Measurements from ENCODE around the gene MEIS2.
A peak's percentile ranks its signal among the peaks of the same experiment; 100 is the strongest.

MEIS2 gene

DNA sequence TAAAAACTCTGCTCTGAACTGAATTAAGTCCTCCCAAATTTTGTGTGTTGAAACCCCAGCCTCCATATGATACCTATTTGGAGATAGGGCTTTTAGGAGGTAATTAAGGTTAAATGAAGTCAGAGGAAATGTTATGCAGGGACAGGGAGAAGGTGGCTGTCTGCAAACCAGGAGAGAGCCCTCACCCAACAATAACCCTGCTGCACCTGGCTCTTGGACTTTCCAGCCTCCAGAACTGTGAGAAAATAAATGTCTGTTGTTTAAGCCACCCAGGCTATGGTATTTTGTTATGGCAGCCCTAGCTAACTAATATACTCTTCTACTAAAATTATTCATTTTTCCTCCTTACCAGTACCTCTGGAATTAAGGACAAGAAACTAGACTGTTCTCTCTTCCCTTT is 79.5 kb downstream of the MEIS2 start:
- no peak overlapping the region for H3K9ac ChIP-seq (ENCODE audit: low read length in 2 of 2)
- H3K9me3 ChIP-seq (ENCODE audit: control insufficient read depth in 2 of 2, low read length in 2 of 2): no peaks in the 10 kb centered on the region
- H3K36me3 ChIP-seq (ENCODE audit: control insufficient read depth in 2 of 2, insufficient read depth in 2 of 2, low read length in 2 of 2): no peaks in the 10 kb centered on the region
- H3K4me3 ChIP-seq (ENCODE audit: low read length in 2 of 2): no peak overlapping the region
- H3K4me1 ChIP-seq (ENCODE audit: control insufficient read depth, insufficient read depth, low read length): peaks cover 40% of the 10 kb centered on the region
- no peaks in the 10 kb centered on the region for H3K27me3 ChIP-seq (ENCODE audit: control insufficient read depth in 1 of 2, insufficient read depth in 2 of 2, low read length in 2 of 2)
- peak overlapping the region; percentile 89 for H3K27ac ChIP-seq (ENCODE audit: low read length)

DNA sequence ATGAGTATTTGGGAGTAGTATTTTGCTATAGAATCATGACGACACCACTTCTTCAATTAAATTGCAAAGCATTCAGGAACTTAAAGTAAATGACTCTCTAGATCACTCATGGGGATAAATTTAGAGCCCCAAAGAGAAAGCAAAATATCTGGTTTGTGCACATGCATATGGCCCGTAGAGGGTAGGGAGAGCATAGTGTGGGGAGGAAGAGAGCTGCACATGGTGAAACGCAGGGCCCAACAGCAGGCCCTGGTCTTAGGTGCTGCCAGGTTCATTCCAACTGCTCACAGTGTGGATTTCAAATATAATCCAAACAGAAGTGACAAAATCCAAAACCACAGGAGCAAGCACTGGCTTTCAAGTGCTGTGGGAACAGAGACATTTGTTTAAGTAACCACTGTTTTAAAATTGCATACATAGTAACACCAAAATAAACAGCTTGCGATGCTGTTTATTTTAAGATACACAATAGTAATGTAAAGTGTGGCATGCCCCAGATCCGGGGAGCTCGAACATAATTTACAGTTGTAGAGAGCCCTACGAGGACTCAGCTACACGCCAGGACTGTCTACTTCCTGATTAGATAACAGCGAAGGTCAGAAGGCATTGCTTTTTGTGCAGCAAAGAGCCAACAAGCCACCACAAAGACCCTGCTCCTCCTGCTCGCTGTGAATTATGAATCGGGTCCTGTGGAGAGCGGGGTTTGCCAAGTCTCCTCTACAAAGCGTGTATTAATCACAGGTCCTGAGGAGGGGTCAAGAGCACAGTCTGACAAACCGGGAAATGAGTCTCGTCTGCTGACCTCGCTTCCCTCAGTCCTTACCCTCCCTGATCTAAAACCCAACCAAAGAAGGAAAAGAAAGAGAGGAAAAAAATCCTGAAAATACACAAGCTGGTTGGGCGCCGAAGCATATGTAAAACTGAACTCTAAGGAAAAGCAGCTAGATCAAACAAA is 80.6 kb downstream of the MEIS2 start:
- H3K4me1 ChIP-seq (ENCODE audit: control insufficient read depth, insufficient read depth, low read length): peaks cover 40% of the 10 kb centered on the region
- H3K27ac ChIP-seq (ENCODE audit: low read length): peak overlapping the region; percentile 89
- H3K27me3 ChIP-seq (ENCODE audit: control insufficient read depth in 1 of 2, insufficient read depth in 2 of 2, low read length in 2 of 2): no peaks in the 10 kb centered on the region
- no peaks in the 10 kb centered on the region for H3K36me3 ChIP-seq (ENCODE audit: control insufficient read depth in 2 of 2, insufficient read depth in 2 of 2, low read length in 2 of 2)
- H3K9me3 ChIP-seq (ENCODE audit: control insufficient read depth in 2 of 2, low read length in 2 of 2): no peaks in the 10 kb centered on the region
- H3K4me3 ChIP-seq (ENCODE audit: low read length in 2 of 2): peak overlapping the region; percentile 34 to 64
- peak overlapping the region; percentile 36 for H3K9ac ChIP-seq (ENCODE audit: low read length in 2 of 2)

DNA sequence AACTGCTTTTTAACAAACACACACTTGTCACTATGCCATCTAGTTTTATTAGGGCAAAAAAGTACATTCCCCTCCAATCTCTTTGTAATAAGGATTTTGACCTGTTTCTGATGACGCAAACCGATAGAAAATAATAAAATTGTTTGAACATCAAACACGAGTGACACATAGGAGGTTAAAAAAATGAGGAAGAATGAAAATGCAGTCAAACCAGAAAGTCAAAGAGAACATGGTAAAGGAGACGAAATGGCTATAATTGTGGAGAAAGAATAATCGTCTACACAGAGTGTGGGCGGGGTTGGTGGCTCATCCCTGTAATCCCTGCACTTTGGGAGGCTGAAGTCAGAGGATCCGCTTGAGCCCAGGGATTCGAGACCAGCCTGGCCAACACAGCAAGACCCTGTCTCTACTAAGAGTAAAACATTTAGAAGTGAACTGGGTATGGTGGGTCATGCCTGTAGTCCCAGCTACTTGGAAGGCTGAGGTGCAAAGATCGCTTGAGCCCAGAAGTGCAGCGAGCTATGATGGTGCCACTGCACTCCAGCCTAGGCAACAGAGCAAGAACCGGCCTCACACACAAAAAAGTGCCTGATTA is 83.2 kb downstream of the MEIS2 start:
- Histone ChIP-seq H3K36me3 (ENCODE audit: control insufficient read depth in 2 of 2, insufficient read depth in 2 of 2, low read length in 2 of 2) (no peaks in the 10 kb centered on the region), H3K4me1 (ENCODE audit: control insufficient read depth, insufficient read depth, low read length) (peaks cover 38% of the 10 kb centered on the region), H3K27ac (ENCODE audit: low read length) (peak overlapping the region; percentile 77), H3K9ac (ENCODE audit: low read length in 2 of 2) (no peak overlapping the region), H3K4me3 (ENCODE audit: low read length in 2 of 2) (no peak overlapping the region), H3K27me3 (ENCODE audit: control insufficient read depth in 1 of 2, insufficient read depth in 2 of 2, low read length in 2 of 2) (no peaks in the 10 kb centered on the region), H3K9me3 (ENCODE audit: control insufficient read depth in 2 of 2, low read length in 2 of 2) (no peaks in the 10 kb centered on the region)

DNA sequence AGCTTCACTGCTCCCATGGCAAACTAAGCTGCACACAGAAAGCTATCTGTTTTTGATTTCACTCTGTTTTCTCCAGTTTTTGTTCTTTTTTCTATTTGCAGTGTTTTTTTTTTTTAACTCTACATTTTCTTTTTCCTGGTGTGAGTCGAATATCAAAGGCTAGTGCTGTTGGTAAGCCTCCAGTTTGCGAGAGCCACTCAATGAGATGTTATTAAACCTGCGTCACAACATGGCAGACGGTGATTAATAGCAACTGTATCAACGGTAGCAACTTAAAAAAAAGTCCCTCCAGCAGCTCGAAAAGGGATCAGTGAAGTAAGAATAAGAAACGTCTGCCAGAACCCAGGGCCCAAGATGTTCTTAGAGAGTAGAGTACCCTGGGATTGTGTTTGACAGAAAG is 84.1 kb downstream of the MEIS2 start:
- Histone ChIP-seq H3K4me1 (ENCODE audit: control insufficient read depth, insufficient read depth, low read length) (peaks cover 37% of the 10 kb centered on the region), H3K27me3 (ENCODE audit: control insufficient read depth in 1 of 2, insufficient read depth in 2 of 2, low read length in 2 of 2) (no peaks in the 10 kb centered on the region), H3K27ac (ENCODE audit: low read length) (peak overlapping the region; percentile 77), H3K4me3 (ENCODE audit: low read length in 2 of 2) (peak overlapping the region; percentile 1 to 26), H3K36me3 (ENCODE audit: control insufficient read depth in 2 of 2, insufficient read depth in 2 of 2, low read length in 2 of 2) (no peaks in the 10 kb centered on the region), H3K9me3 (ENCODE audit: control insufficient read depth in 2 of 2, low read length in 2 of 2) (no peaks in the 10 kb centered on the region), H3K9ac (ENCODE audit: low read length in 2 of 2) (peak overlapping the region in 1 of 2 donors; percentile 33)

DNA sequence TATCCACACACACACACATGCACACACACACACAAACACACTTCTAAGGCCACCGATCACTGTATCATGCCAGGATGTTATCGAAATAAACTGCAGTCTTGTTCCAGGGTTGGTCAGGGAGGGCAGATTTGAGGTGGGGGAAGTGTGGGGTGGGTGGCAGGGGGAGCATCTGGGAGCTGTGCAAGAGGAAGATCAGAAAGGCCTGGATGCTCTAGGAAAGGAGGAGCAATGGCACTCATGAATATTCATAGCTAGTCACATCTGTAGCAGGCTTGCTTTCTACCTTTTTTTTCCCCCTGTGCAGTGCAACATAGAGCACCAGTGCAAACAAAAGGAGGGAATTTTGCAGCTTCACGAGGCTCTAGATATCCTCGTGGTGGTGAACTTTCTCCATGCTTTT is 84.9 kb downstream of the MEIS2 start:
- Histone ChIP-seq H3K27me3 (ENCODE audit: control insufficient read depth in 1 of 2, insufficient read depth in 2 of 2, low read length in 2 of 2) (no peaks in the 10 kb centered on the region), H3K9ac (ENCODE audit: low read length in 2 of 2) (peak overlapping the region in 1 of 2 donors; percentile 33), H3K36me3 (ENCODE audit: control insufficient read depth in 2 of 2, insufficient read depth in 2 of 2, low read length in 2 of 2) (no peaks in the 10 kb centered on the region), H3K4me1 (ENCODE audit: control insufficient read depth, insufficient read depth, low read length) (peaks cover 32% of the 10 kb centered on the region), H3K9me3 (ENCODE audit: control insufficient read depth in 2 of 2, low read length in 2 of 2) (no peaks in the 10 kb centered on the region), H3K27ac (ENCODE audit: low read length) (peak overlapping the region; percentile 77), H3K4me3 (ENCODE audit: low read length in 2 of 2) (peak overlapping the region; percentile 26 to 57)

DNA sequence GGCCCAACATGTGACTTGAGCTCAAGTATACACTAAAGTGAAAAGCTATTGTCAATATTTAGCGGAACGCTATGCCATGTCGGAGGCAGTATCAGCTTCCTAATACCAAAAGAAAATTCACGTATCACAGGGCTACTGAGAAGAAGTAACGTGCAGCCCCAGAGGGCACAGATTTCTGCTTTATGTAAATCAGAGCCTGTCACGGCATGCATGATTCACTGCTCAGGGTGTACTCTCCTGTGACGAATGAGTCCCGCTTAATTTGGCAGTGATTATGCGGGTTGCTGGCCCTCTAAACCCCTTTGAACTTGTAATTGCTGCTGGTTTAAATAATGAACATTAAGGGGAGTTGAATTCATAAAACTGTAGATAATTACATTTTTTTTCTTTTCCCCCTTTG is 85.3 kb downstream of the MEIS2 start:
- peaks cover 27% of the 10 kb centered on the region for H3K4me1 ChIP-seq (ENCODE audit: control insufficient read depth, insufficient read depth, low read length)
- peak overlapping the region; percentile 77 for H3K27ac ChIP-seq (ENCODE audit: low read length)
- H3K4me3 ChIP-seq (ENCODE audit: low read length in 2 of 2): peak overlapping the region; percentile 26 to 57
- H3K9me3 ChIP-seq (ENCODE audit: control insufficient read depth in 2 of 2, low read length in 2 of 2): no peaks in the 10 kb centered on the region
- no peaks in the 10 kb centered on the region for H3K27me3 ChIP-seq (ENCODE audit: control insufficient read depth in 1 of 2, insufficient read depth in 2 of 2, low read length in 2 of 2)
- H3K9ac ChIP-seq (ENCODE audit: low read length in 2 of 2): peak overlapping the region in 1 of 2 donors; percentile 33
- H3K36me3 ChIP-seq (ENCODE audit: control insufficient read depth in 2 of 2, insufficient read depth in 2 of 2, low read length in 2 of 2): no peaks in the 10 kb centered on the region

DNA sequence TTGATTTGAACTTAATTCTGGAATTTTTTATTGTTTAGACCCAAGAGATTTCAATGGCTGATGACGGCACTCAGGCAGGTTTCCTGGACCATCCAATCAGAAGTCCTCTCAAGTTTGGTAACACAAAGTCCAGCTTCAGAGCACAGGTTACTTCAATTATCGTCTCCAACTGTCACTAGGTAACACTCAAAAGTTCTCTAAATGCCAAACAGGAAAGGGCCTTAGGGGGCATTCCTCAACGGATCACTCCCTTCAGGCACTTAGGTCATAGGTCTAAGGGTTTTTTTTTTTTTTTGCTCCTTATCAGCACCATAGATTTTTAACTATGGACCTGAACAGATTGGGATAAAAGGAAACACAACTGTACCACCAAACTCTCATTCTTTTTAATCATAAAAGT is 85.8 kb downstream of the MEIS2 start:
- H3K36me3 ChIP-seq (ENCODE audit: control insufficient read depth in 2 of 2, insufficient read depth in 2 of 2, low read length in 2 of 2): no peaks in the 10 kb centered on the region
- H3K27me3 ChIP-seq (ENCODE audit: control insufficient read depth in 1 of 2, insufficient read depth in 2 of 2, low read length in 2 of 2): no peaks in the 10 kb centered on the region
- H3K9me3 ChIP-seq (ENCODE audit: control insufficient read depth in 2 of 2, low read length in 2 of 2): no peaks in the 10 kb centered on the region
- H3K4me1 ChIP-seq (ENCODE audit: control insufficient read depth, insufficient read depth, low read length): peaks cover 23% of the 10 kb centered on the region
- peak overlapping the region; percentile 26 to 57 for H3K4me3 ChIP-seq (ENCODE audit: low read length in 2 of 2)
- H3K9ac ChIP-seq (ENCODE audit: low read length in 2 of 2): peak overlapping the region in 1 of 2 donors; percentile 33
- H3K27ac ChIP-seq (ENCODE audit: low read length): peak overlapping the region; percentile 77

DNA sequence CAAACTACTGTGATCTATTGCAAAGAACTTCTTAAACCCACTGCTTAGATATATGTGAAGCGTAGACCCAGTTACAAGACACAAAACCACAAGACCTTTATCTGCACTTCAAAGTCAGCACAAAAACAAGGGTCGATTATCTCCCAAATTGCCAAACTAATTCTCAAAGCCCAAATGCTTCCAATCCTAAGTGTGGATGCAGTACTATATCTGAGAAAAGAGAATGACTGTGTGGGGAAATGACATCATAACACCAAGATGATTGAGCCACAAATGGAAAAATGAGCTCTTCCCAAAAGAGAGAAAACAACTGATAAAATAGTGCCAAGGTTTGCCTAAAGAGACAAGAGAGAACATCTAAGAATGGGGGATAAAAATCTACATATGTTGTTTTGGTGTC is 86.2 kb downstream of the MEIS2 start:
- H3K27me3 ChIP-seq (ENCODE audit: control insufficient read depth in 1 of 2, insufficient read depth in 2 of 2, low read length in 2 of 2): no peaks in the 10 kb centered on the region
- peaks cover 20% of the 10 kb centered on the region for H3K4me1 ChIP-seq (ENCODE audit: control insufficient read depth, insufficient read depth, low read length)
- H3K9me3 ChIP-seq (ENCODE audit: control insufficient read depth in 2 of 2, low read length in 2 of 2): no peaks in the 10 kb centered on the region
- H3K36me3 ChIP-seq (ENCODE audit: control insufficient read depth in 2 of 2, insufficient read depth in 2 of 2, low read length in 2 of 2): no peaks in the 10 kb centered on the region
- peak overlapping the region; percentile 77 for H3K27ac ChIP-seq (ENCODE audit: low read length)
- H3K4me3 ChIP-seq (ENCODE audit: low read length in 2 of 2): no peak overlapping the region
- H3K9ac ChIP-seq (ENCODE audit: low read length in 2 of 2): no peak overlapping the region

DNA sequence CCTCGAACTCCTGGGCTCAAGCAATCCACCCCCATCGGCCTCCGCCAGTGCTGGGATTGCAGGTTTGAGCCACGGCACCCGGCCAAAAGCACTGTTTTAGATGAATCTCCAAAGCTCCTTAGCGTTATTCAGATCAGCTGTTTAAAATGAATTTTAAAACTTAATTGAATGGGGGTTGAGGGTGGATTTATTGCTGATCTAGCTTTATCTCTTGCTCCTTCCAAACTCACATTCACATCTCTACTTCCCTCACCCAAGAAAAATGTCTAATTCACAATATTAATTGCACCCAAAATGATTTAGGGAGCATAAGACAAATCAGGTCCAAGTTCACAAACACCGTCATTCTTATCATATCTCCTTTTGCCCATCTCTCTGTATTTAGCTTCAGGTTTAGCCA is 89.8 kb downstream of the MEIS2 start:
- no peak overlapping the region for H3K4me3 ChIP-seq (ENCODE audit: low read length in 2 of 2)
- H3K27me3 ChIP-seq (ENCODE audit: control insufficient read depth in 1 of 2, insufficient read depth in 2 of 2, low read length in 2 of 2): no peaks in the 10 kb centered on the region
- H3K36me3 ChIP-seq (ENCODE audit: control insufficient read depth in 2 of 2, insufficient read depth in 2 of 2, low read length in 2 of 2): no peaks in the 10 kb centered on the region
- H3K9me3 ChIP-seq (ENCODE audit: control insufficient read depth in 2 of 2, low read length in 2 of 2): no peaks in the 10 kb centered on the region
- no peaks in the 10 kb centered on the region for H3K4me1 ChIP-seq (ENCODE audit: control insufficient read depth, insufficient read depth, low read length)
- H3K9ac ChIP-seq (ENCODE audit: low read length in 2 of 2): no peak overlapping the region
- no peak overlapping the region for H3K27ac ChIP-seq (ENCODE audit: low read length)

DNA sequence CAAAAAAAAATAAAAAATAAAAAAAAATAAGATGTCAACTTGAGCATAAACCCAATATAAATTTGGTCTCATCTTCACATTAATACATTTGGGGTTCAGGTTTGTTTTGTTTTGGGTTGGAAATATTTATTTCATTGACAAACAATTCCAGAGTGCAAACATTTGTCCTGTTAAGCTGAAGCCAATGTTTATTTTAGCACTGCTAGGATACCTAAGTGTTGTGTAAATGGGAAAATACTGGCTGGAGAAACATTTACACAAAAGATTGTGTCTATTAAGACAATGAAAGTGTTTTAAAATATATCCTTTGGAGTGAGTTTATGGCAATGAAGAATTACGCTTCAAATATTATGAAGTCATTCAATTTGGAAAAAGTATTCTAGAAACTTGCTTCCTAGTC is 91.1 kb downstream of the MEIS2 start:
- Histone ChIP-seq H3K4me1 (ENCODE audit: control insufficient read depth, insufficient read depth, low read length) (no peaks in the 10 kb centered on the region), H3K36me3 (ENCODE audit: control insufficient read depth in 2 of 2, insufficient read depth in 2 of 2, low read length in 2 of 2) (peaks cover 0 to 2% of the 10 kb centered on the region in 2 donors), H3K9ac (ENCODE audit: low read length in 2 of 2) (no peak overlapping the region), H3K27ac (ENCODE audit: low read length) (no peak overlapping the region), H3K27me3 (ENCODE audit: control insufficient read depth in 1 of 2, insufficient read depth in 2 of 2, low read length in 2 of 2) (no peaks in the 10 kb centered on the region), H3K9me3 (ENCODE audit: control insufficient read depth in 2 of 2, low read length in 2 of 2) (no peaks in the 10 kb centered on the region), H3K4me3 (ENCODE audit: low read length in 2 of 2) (no peak overlapping the region)

DNA sequence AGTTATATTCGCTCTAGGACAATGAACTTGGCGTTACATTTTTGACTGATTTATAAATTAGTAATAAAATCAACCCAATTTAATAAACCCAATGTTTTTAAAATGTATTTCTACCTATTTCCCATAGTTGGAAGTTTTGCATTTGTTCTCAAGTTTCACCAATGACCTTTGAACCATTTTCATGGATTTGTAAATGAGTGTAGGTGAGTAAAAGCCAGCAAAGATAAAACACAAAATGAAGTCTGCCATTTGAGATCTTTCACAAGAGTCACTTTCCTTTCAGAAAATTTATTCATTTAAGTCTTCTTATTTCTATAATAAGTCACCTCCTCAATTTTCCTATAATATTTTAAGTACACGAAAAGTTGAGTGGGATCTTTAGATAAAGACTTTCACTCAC is 92.1 kb downstream of the MEIS2 start:
- no peaks in the 10 kb centered on the region for H3K9me3 ChIP-seq (ENCODE audit: control insufficient read depth in 2 of 2, low read length in 2 of 2)
- H3K4me3 ChIP-seq (ENCODE audit: low read length in 2 of 2): no peak overlapping the region
- H3K27me3 ChIP-seq (ENCODE audit: control insufficient read depth in 1 of 2, insufficient read depth in 2 of 2, low read length in 2 of 2): no peaks in the 10 kb centered on the region
- H3K27ac ChIP-seq (ENCODE audit: low read length): no peak overlapping the region
- peaks cover 0 to 2% of the 10 kb centered on the region in 2 donors for H3K36me3 ChIP-seq (ENCODE audit: control insufficient read depth in 2 of 2, insufficient read depth in 2 of 2, low read length in 2 of 2)
- H3K4me1 ChIP-seq (ENCODE audit: control insufficient read depth, insufficient read depth, low read length): no peaks in the 10 kb centered on the region
- no peak overlapping the region for H3K9ac ChIP-seq (ENCODE audit: low read length in 2 of 2)

All from stomach smooth muscle (tissue), 2 donors.